GM21526 (cell line): Measurements from ENCODE around the gene ITPR3.

ENCODE experiments used
- ATAC-seq: cut with Tn5 transposase; IDR thresholded peaks from one replicate; pipeline ENCODE4 v1.9.1; 2021; ENCODE audit warnings: moderate library complexity; ENCODE audit not compliant: unreplicated experiment, low FRiP score

The ITPR3 gene

DNA sequence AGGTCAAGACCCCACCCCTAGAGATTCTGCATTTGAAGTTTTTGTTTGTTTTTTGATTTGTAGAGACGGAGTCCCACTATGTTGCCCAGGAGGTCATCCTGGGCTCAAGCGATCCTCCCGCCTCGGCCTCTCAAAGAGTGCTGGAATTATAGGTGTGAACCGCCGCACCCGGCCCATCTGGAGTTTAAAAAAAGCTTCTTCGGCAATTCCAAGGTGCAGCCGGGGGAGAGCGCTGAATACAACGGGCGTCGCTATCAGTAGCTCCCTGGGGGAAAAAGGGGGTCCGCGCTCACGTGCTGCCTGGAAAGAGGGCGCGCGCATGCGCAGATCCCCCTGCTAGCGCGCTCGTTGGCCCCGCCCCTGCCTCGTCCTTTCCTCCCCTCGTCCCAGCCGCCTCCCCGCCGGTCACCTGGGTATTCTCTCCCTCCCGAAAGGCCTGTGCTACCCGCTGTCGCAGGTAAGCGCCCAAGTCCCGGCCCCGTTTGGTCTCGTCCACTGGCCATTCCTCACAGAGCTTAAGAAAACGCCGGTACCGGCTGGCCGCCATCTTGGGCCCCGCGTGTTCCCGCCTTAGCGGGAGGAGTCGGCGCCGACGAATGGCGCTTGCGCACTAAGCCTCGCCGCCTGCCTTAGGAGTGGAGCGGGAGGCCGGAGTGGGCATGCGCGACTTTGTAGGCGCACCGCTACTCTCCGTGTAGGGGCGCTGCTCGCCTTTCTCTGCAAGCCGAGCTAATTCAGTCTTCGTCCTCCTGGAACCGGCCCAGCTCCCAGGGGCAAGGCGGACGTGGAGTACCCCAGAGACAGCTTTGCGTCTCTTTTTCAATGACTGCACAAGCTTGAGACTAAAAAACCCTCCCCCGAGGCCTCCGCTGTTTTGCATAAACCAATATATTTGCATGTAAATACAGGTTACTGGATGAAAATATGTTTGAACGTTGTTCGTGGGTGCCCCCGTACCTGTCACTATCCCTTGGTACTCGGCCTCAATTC, 90.3 kb downstream of the ITPR3 start, which contains the start of gene UQCC2:
Gene UQCC2, minus strand, starts transcription at position 561 of the 990 bp plus-strand sequence. Its CDS starts 14 bp downstream, at position 547.
- peak; percentile 70 for ATAC-seq

DNA sequence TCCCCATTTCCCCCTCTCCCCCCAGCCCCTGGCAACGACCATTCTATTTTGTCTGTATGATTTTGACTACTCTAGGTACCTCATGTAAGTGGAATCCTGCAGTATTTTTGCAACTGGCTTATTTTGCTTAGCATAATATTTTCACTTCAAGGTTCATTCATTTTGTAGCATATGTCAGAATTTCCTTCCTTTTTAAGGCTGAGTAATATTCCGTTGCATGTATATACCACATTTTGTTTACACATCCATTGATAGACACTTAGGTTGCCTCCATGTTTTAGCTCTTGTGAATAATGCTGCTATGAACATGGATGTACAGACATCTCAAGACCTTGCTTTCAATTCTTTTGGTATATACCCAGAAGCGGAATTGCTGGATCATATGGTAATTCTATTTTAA, 91.8 kb downstream of the ITPR3 start:
- no peak for ATAC-seq

GRCh38 chr6:33713786-33714185, 92.7 kb downstream of the ITPR3 start:
- ATAC-seq, result no peak

GRCh38 chr6:33714385-33715040, 93.4 kb downstream of the ITPR3 start:
- ATAC-seq, result no peak

- no peak for ATAC-seq
Measured at GRCh38 chr6:33716379-33716778, 95.3 kb downstream of the ITPR3 start.

GRCh38 chr6:33716890-33717632, 95.9 kb downstream of the ITPR3 start:
- no peak for ATAC-seq

DNA sequence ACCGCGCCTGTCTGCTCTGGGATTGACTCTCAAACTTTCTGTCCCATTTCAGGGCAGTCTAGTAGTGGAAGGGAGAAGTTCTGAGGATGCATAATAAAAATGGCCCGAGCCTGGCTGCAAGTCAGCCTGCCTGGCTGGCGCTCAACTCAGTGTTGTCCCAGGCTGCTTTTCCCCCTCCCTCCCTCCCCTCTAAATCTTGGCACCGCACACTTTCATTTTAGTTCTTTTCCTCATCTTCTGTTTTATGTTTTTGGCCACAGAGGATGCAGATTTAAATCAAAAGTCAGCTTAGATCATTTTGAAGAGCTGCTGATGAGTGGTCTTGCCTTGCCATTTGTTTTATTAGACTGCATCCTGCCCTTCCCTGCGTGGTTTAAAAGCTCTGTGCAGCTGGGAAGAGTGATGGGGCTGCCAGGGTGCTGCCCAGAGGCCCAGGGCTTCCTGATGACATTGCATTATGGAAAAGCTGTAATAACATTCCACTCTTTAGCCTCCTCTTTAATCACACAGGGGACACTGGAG, 96.9 kb downstream of the ITPR3 start:
- ATAC-seq, result no peak

DNA sequence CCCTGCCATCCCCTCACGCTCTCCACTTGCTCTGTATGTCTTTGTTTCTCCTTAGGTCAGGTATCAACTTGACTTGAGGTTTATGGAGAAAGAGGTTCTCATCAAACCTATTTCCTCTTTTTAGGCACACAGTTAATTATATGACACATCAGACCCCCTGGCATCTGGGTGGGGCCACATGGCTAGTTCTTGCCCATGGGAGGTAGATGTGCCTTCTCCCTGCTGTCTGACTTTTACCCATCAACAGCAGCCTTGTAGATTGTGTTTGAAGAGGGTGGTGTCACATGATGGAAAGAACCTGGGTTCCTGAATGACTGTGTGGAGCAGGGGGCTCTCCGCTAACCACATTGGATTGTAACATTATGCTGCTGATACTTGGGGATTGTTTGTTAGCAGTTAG, 97.6 kb downstream of the ITPR3 start:
- no peak for ATAC-seq

DNA sequence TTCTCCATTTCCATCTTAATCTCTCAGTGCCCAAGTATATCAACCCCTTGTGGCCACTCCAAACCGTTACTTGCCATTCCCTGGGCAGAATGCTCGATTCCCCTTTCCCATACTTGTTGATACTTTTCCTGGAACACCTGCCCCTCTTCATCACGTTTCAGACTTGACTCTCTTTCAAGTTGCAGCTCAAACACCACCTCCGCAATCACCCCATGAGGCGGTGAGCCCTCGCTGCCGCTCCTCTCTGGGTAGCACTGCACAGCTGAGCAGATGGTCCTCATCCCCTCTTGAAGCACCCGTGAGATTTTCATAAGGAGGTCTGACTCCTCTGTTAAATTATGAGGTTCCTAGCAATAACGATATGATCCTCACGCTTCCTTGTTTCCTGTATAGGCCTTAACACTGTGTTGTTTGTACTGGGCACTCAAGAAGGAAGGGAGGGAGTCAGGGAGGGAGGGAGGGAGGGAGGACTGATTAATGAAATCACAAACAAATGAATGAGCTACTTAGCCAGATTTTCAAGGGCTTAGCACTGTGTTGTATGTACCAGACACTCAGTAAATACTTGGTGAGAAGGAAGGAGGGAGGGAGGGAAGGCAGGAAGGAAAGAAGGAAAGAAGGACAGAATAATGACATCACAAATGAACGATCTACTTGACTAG, 98.3 kb downstream of the ITPR3 start:
- ATAC-seq, result no peak

GRCh38 chr6:33720998-33721397, 99.9 kb downstream of the ITPR3 start:
- no peak for ATAC-seq

DNA sequence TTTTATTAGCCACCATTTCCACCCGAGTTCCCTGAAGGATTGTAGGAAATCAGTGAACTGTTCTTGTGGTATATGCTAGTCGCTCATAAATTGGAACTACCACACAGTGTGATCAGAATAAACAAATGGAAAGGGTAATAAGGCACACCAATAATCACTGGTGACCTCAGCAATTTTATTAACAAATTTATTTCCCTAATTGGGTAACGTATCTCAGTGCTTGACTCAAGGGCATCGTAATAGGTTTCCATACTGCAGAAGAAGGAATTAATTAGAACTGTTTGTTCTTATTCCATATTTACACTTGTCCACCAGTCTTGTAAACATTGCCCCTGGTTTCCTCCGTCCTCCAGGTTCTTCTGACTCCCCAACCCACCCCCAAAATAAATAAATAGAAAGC, 100.4 kb downstream of the ITPR3 start:
- ATAC-seq, result no peak

DNA sequence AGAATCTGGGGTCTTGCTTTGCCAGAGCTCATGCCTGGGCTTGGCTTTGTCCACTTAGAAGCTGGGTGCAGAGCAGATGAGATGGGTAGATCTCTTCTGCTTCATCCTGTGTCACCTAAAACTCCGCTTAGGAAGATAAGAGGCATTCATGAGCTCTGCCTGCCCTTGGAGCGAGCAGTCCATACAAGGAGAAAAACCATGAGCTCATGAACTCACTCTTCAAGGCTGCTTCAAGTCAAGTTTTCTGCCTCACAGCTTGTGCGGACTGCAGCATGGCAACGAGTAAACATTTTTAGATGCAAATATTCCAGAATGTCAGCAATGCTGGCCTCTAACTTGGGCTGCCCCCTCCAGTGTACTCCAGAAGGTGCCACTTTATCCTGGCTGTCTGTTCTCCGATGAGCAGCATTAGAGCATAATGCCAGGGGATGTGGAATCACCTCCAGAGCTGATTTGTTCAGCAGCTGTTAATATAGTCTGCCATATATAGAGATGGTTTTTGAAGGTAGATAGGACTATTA, 101.0 kb downstream of the ITPR3 start:
- ATAC-seq, result no peak

DNA sequence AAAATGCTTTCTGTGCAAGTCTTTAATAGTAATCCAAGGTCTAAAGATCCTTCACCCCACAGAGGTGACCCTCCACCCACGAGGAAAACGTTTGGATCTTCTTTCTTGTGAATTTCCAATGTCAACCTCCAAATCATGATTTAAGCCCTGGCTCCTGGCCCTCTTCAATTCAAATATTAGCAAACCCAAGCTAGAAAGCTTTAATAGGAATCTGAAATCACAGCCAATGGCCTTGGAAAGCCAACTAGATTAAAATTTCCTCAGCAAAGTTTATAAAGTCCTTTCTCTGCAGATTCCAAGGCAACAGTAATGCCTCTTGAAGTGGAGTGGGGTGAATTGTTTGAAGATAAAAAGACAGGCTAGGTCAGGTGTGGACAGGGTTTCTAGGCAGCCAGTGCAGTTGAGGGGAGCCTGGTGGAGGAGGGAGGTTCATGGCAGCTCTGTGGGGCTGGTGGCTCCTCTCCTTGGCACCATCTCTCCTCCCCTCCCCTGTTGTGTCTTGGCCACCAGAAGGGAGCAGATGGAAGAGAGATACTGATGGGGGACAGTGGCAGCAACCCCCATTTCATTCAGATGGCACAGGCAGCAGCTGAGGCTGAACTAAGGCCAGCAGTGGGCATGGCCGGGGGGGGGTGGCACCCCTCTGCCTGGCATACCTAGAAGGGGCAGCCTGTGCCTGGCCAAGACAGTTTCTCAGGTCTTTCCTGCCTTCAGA, 102.4 kb downstream of the ITPR3 start:
- ATAC-seq, result no peak

DNA sequence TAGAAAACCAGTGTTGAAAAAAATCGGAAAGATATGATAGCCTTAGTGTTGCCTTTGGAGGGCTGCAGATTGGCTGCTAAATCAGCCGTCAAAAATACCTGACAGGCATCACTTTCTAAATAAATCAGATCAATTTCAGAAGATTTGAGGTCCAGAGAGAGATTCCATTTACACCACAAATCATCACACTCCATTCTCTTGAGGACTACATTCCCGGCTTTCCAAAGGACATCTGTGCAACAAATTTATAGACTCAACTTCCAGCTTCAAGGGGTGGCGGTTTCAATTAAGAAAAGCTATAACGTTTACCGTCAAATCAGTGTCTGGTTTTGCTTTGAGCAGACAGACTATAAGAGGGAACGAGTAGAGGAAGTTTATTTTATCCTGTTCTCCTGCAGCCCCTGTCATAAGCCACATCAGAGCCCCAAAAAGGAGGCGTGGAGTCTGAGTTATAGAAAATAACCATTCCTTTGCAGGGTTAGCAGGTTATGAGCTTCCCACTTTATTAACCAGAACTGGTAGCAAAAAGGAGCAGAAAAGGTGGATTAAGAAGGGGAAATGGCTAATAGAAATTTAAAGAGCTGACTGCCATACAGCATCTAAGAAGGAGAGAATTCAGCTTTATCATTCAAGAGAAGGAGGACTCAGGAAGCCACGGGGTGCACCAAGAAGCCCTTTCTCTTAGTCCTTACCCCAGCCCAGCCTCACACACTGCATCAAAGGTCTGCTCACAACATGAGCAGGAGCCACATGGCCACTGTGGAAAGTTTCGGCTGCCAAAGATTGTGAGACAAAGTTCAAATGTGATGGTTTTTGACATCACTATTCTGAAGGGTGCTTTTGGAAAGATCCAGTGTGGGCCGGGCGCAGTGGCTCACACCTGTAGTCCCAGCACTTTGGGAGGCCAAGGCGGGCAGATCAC, 103.2 kb downstream of the ITPR3 start:
- no peak for ATAC-seq

GRCh38 chr6:33725222-33725621, 104.1 kb downstream of the ITPR3 start:
- ATAC-seq, result no peak

DNA sequence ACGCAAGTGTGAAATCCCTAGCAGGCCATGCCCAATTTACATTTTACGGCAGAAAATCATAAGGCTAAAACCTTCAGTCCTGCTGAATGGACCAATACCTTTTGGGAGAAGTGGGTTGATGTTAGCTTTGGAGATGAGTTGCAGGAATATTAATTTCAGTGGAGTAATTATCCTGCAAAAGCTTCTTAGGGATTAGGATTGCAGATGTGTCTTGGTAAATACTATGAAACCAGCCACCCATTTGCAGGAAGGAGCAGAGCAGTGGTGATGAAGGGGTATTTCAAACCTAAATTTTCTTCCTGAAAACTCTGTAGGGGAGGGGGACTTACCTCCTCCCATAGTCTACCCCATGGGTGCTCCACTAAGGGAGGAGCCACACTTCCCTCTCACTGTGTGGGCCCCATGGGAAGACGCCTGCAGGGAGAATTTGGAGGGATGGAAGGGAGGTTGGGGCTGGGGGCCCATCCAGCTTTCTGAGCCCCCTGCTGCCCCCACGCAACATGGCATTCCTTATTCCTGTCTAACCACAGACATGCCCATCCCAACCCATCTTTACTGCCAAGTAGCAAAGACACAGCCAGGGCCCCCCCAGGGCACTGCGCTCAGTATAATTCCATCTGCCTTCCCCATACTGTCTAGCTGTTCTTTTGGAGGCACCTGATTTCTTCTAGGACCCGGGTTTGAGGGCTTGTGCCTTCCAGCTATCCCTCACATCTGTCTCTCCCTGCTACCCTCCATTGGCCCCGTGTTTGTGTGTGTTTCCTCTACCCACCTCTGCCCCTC, 105.0 kb downstream of the ITPR3 start:
- no peak for ATAC-seq

DNA sequence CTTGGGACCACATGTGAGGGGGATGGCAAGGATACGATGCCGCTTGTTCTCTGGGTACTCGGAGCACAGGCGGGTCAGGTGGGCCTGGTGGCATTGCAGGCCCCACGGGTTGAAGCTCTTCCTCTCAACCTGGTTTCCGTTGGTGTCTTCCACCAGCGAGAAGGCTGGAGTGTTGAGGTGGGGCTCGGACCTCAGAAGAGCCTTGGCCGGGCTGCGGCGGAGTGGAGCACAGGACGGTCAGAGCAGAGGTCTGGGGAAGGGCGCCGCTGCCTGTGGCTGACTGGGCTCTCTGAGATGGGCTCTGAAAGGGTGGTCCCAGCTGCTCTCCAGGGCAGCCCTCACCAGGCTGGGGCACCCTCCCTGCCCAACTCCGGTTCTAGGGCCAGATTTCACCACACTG, 105.6 kb downstream of the ITPR3 start:
- no peak for ATAC-seq

DNA sequence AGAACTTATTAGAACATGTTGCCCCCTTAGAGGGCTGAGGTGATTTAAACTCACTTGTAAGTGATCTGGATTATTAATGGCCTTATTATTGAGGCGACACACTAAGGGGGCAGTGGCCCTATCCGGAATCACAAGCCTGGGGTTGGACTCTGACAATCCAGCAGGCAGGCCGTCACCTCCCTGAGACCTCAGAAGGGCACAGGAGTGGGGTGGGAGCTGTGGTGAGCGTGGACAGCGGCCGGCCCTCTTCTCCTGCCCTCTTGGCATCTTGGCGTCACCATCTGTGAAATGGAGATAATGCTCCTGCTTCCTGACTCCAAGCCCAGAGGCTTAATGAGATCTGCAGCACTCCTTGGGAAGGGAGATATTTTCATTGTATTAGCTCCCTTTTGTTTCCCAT, 106.0 kb downstream of the ITPR3 start:
- ATAC-seq, result no peak
